ENCODE data around the gene AMBRA1. TPM values are rescaled to one million over a fixed set of nuclear protein-coding genes. Genes with fewer than 3 reads are reported as not detected.
A peak's percentile ranks its signal among the peaks of the same experiment; 100 is the strongest.

The AMBRA1 gene
- total and polyA plus RNA-seq, 2 donors, result 8.7 to 20.6 TPM

DNA sequence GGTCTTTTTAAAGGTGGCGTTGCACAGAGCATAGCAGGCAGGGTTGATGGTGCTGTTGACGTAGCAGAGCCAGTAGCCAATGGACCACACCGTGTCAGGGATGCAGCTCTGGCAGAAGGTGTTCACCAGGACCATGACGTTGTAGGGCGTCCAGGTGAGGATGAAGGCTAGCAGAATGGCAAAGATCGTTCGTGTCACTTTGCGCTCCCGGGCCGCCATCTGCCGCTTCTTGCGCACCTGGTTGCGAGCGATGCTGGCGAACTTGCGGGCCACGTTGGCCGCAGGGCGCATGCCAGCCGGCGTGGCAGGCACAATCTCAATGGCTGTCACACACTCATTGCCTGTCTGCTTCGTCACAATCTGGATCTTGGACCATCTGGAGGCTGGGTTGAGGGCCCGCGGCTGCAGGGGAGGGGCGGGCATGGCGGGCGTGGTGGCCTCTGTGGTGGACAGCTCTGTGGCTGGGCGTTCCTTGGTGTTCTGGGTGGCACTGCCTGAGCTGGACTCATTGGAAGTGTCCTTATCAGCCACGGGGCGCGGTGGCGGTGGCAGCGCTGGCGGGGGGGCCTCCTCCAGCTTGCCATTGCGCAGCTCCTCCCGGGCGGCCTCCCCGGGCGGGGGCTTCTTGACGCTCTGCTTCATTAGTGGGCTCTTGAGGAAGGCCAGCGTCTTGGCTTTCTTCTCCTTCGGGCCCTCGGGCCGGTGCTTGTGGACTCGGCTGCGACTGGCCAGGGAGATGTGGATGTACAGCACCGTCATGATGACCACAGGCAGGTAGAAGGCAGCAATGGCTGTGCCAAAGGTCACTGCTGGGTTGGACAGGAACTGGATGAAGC lies 208.4 kb downstream of the AMBRA1 start:
- WGBS, result 97% methylated on average over 47 of the region's 47 CpGs

DNA sequence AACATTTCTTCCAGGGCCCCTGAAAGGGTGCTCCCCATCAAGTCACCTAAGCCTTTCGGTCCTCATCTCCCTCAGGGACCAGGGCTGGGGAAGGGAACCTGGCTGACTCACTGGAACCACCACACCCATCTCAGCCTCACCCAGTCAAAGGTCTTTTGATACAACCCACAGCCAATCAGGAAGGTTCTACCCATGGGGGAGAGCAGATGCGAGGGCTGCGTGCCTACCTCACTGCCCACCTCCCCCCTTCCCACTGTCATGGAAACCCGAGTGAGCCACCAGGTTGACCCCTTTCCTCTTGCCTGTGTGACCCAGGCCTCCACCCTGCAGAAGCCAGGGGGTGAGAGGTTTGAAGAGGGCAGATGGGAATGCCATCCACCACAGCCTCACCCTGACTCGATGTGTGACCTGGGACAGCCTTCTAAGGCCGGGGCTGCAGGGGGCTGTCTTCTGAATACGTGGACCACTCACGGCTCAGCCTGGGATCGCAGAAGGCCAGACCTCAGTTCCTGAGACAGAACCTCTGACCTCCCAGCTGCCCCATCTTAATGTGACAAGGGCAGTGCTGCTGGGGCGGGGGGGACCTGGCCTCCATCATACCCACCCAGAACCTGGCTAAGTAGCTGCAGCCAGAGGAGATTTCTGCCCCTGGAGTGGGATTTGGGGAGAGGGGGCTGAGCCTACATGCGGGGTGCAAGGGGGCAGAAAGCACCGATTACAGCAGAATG lies 209.7 kb downstream of the AMBRA1 start:
- peaks cover 35 to 90% of the 10 kb centered on the region in 2 donors for H3K27me3 ChIP-seq (ENCODE audit: control insufficient read depth in 2 of 2, insufficient read depth in 1 of 2, low read length in 1 of 2)
- H3K9me3 ChIP-seq (ENCODE audit: control insufficient read depth in 2 of 2, insufficient read depth in 1 of 2, low read length in 1 of 2), result peaks cover 0 to 3% of the 10 kb centered on the region in 2 donors
- peaks cover 10 to 28% of the 10 kb centered on the region in 2 donors for H3K4me1 ChIP-seq (ENCODE audit: control insufficient read depth in 2 of 2, insufficient read depth in 2 of 2, low read length in 2 of 2)
- no peak overlapping the region for H3K4me3 ChIP-seq (ENCODE audit: low read length in 2 of 2)
- H3K36me3 ChIP-seq (ENCODE audit: control insufficient read depth in 2 of 2, insufficient read depth in 2 of 2, low read length in 1 of 2), result no peaks in the 10 kb centered on the region
- H3K27ac ChIP-seq (ENCODE audit: low read depth in 1 of 2, low read length in 1 of 2), result no peak overlapping the region
- no peak for DNase-seq (ENCODE audit: low read depth in 6 of 9, low spot score in 9 of 9)
- WGBS, result 95% methylated on average over 12 of the region's 12 CpGs

More for the DNA sequence above, 208.4 kb downstream of the AMBRA1 start:
- peaks cover 10 to 39% of the 10 kb centered on the region in 2 donors for H3K4me1 ChIP-seq (ENCODE audit: control insufficient read depth in 2 of 2, insufficient read depth in 2 of 2, low read length in 2 of 2)
- peaks cover 47 to 99% of the 10 kb centered on the region in 2 donors for H3K27me3 ChIP-seq (ENCODE audit: control insufficient read depth in 2 of 2, insufficient read depth in 1 of 2, low read length in 1 of 2)
- H3K9me3 ChIP-seq (ENCODE audit: control insufficient read depth in 2 of 2, insufficient read depth in 1 of 2, low read length in 1 of 2), result peaks cover 0 to 8% of the 10 kb centered on the region in 2 donors
- no peak for DNase-seq (ENCODE audit: low read depth in 6 of 9, low spot score in 9 of 9)
- H3K36me3 ChIP-seq (ENCODE audit: control insufficient read depth in 2 of 2, insufficient read depth in 2 of 2, low read length in 1 of 2), result no peaks in the 10 kb centered on the region
- no peak overlapping the region for H3K4me3 ChIP-seq (ENCODE audit: low read length in 2 of 2)
- no peak overlapping the region for H3K27ac ChIP-seq (ENCODE audit: low read depth in 1 of 2, low read length in 1 of 2)

DNA sequence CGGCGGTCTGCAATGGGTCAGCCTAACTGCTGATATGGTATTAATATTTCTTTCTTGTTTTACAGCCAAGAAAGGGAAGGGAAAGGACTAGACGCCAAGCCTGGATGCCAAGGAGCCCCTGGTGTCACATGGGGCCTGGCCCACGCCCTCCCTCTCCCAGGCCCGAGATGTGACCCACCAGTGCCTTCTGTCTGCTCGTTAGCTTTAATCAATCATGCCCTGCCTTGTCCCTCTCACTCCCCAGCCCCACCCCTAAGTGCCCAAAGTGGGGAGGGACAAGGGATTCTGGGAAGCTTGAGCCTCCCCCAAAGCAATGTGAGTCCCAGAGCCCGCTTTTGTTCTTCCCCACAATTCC lies 210.4 kb downstream of the AMBRA1 start:
- H3K4me3 ChIP-seq (ENCODE audit: low read length in 2 of 2), result no peak overlapping the region
- 96% methylated on average over 7 of the region's 7 CpGs for WGBS
- H3K9me3 ChIP-seq (ENCODE audit: control insufficient read depth in 2 of 2, insufficient read depth in 1 of 2, low read length in 1 of 2), result peaks cover 0 to 3% of the 10 kb centered on the region in 2 donors
- no peak for DNase-seq (ENCODE audit: low read depth in 6 of 9, low spot score in 9 of 9)
- peaks cover 10 to 26% of the 10 kb centered on the region in 2 donors for H3K4me1 ChIP-seq (ENCODE audit: control insufficient read depth in 2 of 2, insufficient read depth in 2 of 2, low read length in 2 of 2)
- no peak overlapping the region for H3K27ac ChIP-seq (ENCODE audit: low read depth in 1 of 2, low read length in 1 of 2)
- peaks cover under 1 to 3% of the 10 kb centered on the region in 2 donors for H3K36me3 ChIP-seq (ENCODE audit: control insufficient read depth in 2 of 2, insufficient read depth in 2 of 2, low read length in 1 of 2)
- H3K27me3 ChIP-seq (ENCODE audit: control insufficient read depth in 2 of 2, insufficient read depth in 1 of 2, low read length in 1 of 2), result peaks cover 27 to 82% of the 10 kb centered on the region in 2 donors

DNA sequence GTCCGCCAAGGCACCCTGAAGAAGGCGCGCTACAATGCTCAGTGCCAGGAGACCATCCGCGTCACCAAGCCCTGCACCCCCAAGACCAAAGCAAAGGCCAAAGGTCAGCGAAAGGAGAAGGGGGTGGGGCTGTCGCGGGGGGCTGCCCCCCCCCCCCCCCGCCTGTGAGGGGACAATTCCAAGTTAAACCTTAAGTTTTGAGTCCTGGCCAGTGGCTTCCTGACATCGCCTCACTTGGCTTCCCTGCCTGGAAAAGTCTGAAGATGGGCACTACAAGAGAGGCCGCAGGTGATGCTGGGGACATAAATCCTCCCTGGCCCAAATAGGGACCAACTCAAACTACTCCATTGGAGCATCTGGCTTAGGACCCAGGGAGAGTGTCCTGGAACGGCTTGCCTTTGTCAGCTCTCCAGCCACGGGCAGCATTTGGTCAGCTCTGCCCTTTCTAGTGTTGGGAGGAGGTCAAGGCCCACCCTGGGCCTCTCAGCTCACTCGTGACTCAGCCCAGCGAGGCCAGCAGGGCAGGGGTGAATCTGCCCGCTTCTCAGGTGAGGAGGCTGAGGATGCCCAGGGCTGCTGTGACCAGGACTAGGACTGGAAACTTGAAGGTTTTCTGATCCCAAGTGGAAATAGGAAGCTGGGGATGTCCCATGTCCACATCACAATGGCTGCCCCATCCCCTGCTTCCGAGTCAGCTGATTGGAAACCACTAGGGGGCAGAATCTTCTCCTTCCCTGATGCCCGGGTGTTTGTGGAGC lies 211.0 kb downstream of the AMBRA1 start:
- no peak overlapping the region for H3K4me3 ChIP-seq (ENCODE audit: low read length in 2 of 2)
- H3K36me3 ChIP-seq (ENCODE audit: control insufficient read depth in 2 of 2, insufficient read depth in 2 of 2, low read length in 1 of 2), result peaks cover 6 to 7% of the 10 kb centered on the region in 2 donors
- peaks cover 0 to 3% of the 10 kb centered on the region in 2 donors for H3K9me3 ChIP-seq (ENCODE audit: control insufficient read depth in 2 of 2, insufficient read depth in 1 of 2, low read length in 1 of 2)
- H3K4me1 ChIP-seq (ENCODE audit: control insufficient read depth in 2 of 2, insufficient read depth in 2 of 2, low read length in 2 of 2), result peaks cover 10 to 24% of the 10 kb centered on the region in 2 donors
- no peak overlapping the region for H3K27ac ChIP-seq (ENCODE audit: low read depth in 1 of 2, low read length in 1 of 2)
- H3K27me3 ChIP-seq (ENCODE audit: control insufficient read depth in 2 of 2, insufficient read depth in 1 of 2, low read length in 1 of 2), result peaks cover 24 to 77% of the 10 kb centered on the region in 2 donors
- WGBS, result 75% methylated on average over 18 of the region's 18 CpGs
- DNase-seq (ENCODE audit: low read depth in 6 of 9, low spot score in 9 of 9), result no peak

DNA sequence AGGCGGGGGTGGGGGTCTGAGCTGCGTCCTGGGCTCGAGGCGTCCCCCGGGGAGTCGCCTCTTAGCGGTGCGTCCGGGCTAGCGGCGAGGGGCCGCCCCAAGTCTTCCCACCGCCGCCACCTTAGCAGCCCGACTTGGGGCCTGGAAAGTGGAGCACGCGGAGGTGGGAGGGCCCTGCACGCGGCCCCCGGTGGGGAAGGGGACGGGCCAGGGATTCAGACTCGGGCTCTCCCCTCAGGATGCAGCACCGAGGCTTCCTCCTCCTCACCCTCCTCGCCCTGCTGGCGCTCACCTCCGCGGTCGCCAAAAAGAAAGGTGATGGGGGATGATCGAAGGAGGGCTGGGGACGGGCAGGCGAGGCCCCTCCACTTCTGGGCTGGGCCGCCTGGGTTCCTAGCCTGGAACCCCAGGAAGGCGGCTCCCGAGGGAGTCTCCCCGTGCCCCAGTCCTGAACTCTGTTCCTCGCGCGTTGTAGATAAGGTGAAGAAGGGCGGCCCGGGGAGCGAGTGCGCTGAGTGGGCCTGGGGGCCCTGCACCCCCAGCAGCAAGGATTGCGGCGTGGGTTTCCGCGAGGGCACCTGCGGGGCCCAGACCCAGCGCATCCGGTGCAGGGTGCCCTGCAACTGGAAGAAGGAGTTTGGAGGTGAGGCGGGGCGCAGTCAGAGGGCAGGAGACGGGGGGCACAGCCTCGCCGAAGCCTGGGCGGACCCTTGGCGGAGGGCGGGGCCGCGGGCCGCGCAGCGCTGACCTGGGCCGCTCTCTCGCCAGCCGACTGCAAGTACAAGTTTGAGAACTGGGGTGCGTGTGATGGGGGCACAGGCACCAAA lies 211.8 kb downstream of the AMBRA1 start:
- H3K27me3 ChIP-seq (ENCODE audit: control insufficient read depth in 2 of 2, insufficient read depth in 1 of 2, low read length in 1 of 2), result peaks cover 16 to 69% of the 10 kb centered on the region in 2 donors
- H3K4me3 ChIP-seq (ENCODE audit: low read length in 2 of 2), result peak overlapping the region; percentile 40 to 59
- H3K4me1 ChIP-seq (ENCODE audit: control insufficient read depth in 2 of 2, insufficient read depth in 2 of 2, low read length in 2 of 2), result peaks cover 10 to 20% of the 10 kb centered on the region in 2 donors
- H3K36me3 ChIP-seq (ENCODE audit: control insufficient read depth in 2 of 2, insufficient read depth in 2 of 2, low read length in 1 of 2), result peaks cover 12 to 15% of the 10 kb centered on the region in 2 donors
- peak in 1 of 9 donors; percentile 52 for DNase-seq (ENCODE audit: low read depth in 6 of 9, low spot score in 9 of 9)
- 1% methylated on average over 66 of the region's 66 CpGs for WGBS
- H3K9me3 ChIP-seq (ENCODE audit: control insufficient read depth in 2 of 2, insufficient read depth in 1 of 2, low read length in 1 of 2), result peaks cover 0 to 3% of the 10 kb centered on the region in 2 donors
- H3K27ac ChIP-seq (ENCODE audit: low read depth in 1 of 2, low read length in 1 of 2), result no peak overlapping the region

DNA sequence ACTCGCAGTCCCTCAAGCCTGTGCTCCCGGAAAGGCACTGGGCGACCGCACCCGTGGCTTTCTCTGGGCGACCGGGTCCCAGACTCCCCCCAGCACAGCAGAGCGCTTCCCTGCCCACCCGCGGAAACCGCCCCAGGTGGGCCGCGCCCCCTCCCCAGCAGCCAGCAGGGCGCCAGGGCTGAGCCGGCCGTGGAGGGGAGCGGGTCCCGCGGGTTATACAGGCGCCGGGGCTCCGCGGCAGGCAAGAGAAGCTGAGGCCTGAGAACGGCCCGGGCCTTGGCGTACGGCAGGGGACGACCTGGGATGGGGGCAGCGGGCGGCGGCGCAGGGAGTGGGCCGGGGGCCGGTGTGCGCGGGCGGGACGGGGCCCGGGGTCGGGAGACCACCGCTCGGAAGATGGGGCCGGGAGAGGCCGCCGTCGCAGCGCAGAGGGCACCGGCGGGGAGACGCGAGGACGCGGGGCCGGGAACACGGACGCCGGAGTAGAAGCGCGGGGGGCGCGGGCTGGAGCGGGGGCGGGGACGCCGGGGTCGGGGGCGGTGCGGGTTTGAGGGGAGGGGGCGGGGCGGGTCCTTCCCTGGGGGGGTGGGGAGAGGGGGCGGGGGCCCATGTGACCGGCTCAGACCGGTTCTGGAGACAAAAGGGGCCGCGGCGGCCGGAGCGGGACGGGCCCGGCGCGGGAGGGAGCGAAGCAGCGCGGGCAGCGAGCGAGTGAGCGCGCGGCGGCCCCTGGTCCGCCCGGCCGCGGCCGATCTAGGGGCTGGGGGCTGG lies 212.6 kb downstream of the AMBRA1 start, which contains the start of gene MDK:
MDK (plus strand) TSS at position 622 of the 771 bp plus-strand sequence. CDS start 389 bp downstream, outside the sequence.
- H3K27ac ChIP-seq (ENCODE audit: low read depth in 1 of 2, low read length in 1 of 2), result peak within 1 kb of the TSS; percentile 72 to 76
- under 1% methylated on average over 95 of the region's 96 CpGs for WGBS

DNA sequence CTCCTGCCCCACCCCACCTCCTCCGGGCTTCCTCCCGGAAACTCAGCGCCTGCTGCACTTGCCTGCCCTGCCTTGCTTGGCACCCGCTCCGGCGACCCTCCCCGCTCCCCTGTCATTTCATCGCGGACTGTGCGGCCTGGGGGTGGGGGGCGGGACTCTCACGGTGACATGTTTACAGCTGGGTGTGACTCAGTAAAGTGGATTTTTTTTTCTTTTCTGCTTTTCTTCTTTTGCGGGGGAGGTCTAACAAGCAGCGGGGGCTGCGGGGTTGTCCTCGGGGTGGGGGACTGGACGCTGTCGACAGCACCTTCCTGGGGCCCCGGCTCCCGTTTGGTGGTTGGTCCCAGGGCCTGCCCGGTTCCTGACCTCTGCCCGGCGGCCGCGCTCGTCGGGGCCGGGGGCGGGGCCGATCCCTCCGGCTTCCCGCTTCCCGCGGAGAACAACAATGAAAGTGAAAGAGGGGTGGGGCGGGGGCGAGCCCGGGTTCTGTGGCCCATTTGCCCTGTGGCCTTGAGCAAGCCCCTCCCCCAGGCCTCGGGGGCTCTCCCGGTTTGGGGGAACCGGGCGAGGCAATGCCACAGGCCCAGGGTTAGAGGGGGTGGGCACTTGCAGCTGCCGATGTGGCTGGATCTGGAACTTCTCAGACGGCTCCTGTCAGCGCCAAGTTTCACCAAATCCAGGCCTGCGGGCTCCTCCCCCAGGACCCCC lies 213.3 kb downstream of the AMBRA1 start:
- peaks cover 10 to 20% of the 10 kb centered on the region in 2 donors for H3K4me1 ChIP-seq (ENCODE audit: control insufficient read depth in 2 of 2, insufficient read depth in 2 of 2, low read length in 2 of 2)
- H3K4me3 ChIP-seq (ENCODE audit: low read length in 2 of 2), result peak overlapping the region; percentile 46 to 59
- 1% methylated on average over 45 of the region's 45 CpGs for WGBS
- H3K36me3 ChIP-seq (ENCODE audit: control insufficient read depth in 2 of 2, insufficient read depth in 2 of 2, low read length in 1 of 2), result peaks cover 28 to 29% of the 10 kb centered on the region in 2 donors
- H3K27ac ChIP-seq (ENCODE audit: low read depth in 1 of 2, low read length in 1 of 2), result peak overlapping the region; percentile 72 to 76
- peaks cover 12 to 53% of the 10 kb centered on the region in 2 donors for H3K27me3 ChIP-seq (ENCODE audit: control insufficient read depth in 2 of 2, insufficient read depth in 1 of 2, low read length in 1 of 2)
- peaks cover 0 to 3% of the 10 kb centered on the region in 2 donors for H3K9me3 ChIP-seq (ENCODE audit: control insufficient read depth in 2 of 2, insufficient read depth in 1 of 2, low read length in 1 of 2)
- DNase-seq (ENCODE audit: low read depth in 6 of 9, low spot score in 9 of 9), result peak in 2 of 9 donors; percentile 18 to 50

More for the DNA sequence above, 212.6 kb downstream of the AMBRA1 start, which contains the start of gene MDK:
- H3K36me3 ChIP-seq (ENCODE audit: control insufficient read depth in 2 of 2, insufficient read depth in 2 of 2, low read length in 1 of 2), result peaks cover 20 to 21% of the 10 kb centered on the region in 2 donors
- DNase-seq (ENCODE audit: low read depth in 6 of 9, low spot score in 9 of 9), result no peak
- H3K9me3 ChIP-seq (ENCODE audit: control insufficient read depth in 2 of 2, insufficient read depth in 1 of 2, low read length in 1 of 2), result peaks cover 0 to 3% of the 10 kb centered on the region in 2 donors
- H3K4me1 ChIP-seq (ENCODE audit: control insufficient read depth in 2 of 2, insufficient read depth in 2 of 2, low read length in 2 of 2), result peaks cover 10 to 20% of the 10 kb centered on the region in 2 donors
- H3K4me3 ChIP-seq (ENCODE audit: low read length in 2 of 2), result peak within 1 kb of the TSS; percentile 46 to 59
- peaks cover 13 to 61% of the 10 kb centered on the region in 2 donors for H3K27me3 ChIP-seq (ENCODE audit: control insufficient read depth in 2 of 2, insufficient read depth in 1 of 2, low read length in 1 of 2)
